ACC112 (cell line): ENCODE results near the gene PRAMEF20.

Source experiments
- H2AFZ ChIP-seq: fragments of 200-600 bp; sonication (generic); one replicate; pipeline ENCODE4 v1.6.0; 2017; ENCODE audit warnings: antibody characterized with exemption, low read length; ENCODE audit not compliant: unreplicated experiment
- H3K27ac ChIP-seq: fragments of 200-600 bp; sonication (generic); 2 replicates; pipeline ENCODE4 v1.5.1; 2014; ENCODE audit warnings: low read depth, mild to moderate bottlenecking, antibody characterized with exemption, low read length, moderate library complexity
- H3K27me3 ChIP-seq: fragments of 200-600 bp; sonication (generic); 2 replicates; pipeline ENCODE4 v1.6.1; 2014; ENCODE audit warnings: mild to moderate bottlenecking, antibody characterized with exemption, low read length, moderate library complexity, mixed read lengths; ENCODE audit not compliant: insufficient read depth
- H3K36me3 ChIP-seq: fragments of 200-600 bp; sonication (generic); 2 replicates; pipeline ENCODE4 v1.6.1; 2016; ENCODE audit warnings: mild to moderate bottlenecking, antibody characterized with exemption, low read length, moderate library complexity, mixed read lengths; ENCODE audit not compliant: insufficient read depth
- H3K4me1 ChIP-seq: fragments of 200-600 bp; sonication (generic); one replicate; pipeline ENCODE4 v1.6.1; 2016; ENCODE audit warnings: low read length, mixed read lengths; ENCODE audit not compliant: insufficient read depth, unreplicated experiment, control insufficient read depth
- H3K4me3 ChIP-seq: fragments of 200-600 bp; sonication (generic); 2 replicates; pipeline ENCODE4 v1.5.1; 2014; ENCODE audit warnings: mild to moderate bottlenecking, low read depth, low read length
- H3K79me2 ChIP-seq: fragments of 200-600 bp; sonication (generic); one replicate; pipeline ENCODE4 v1.6.0; 2016; ENCODE audit warnings: low read length; ENCODE audit not compliant: control insufficient read depth, unreplicated experiment, insufficient read depth

PRAMEF20 gene

GRCh38 chr1:13462682-13463081 is 52.4 kb downstream of the PRAMEF20 start:
- H2AFZ ChIP-seq = no peak overlapping the region
- H3K4me1 ChIP-seq = no peaks in the 10 kb centered on the region
- no peak overlapping the region for H3K4me3 ChIP-seq
- no peak overlapping the region for H3K27ac ChIP-seq
- no peaks in the 10 kb centered on the region for H3K79me2 ChIP-seq
- no peaks in the 10 kb centered on the region for H3K36me3 ChIP-seq
- no peaks in the 10 kb centered on the region for H3K27me3 ChIP-seq

- no peak overlapping the region for H3K27ac ChIP-seq
- H3K27me3 ChIP-seq = no peaks in the 10 kb centered on the region
- H3K79me2 ChIP-seq = no peaks in the 10 kb centered on the region
These were observed 55.3 kb downstream of the PRAMEF20 start for GRCh38 chr1:13465515-13465914.

GRCh38 chr1:13469343-13469742 is 59.1 kb downstream of the PRAMEF20 start:
- Histone ChIP-seq H3K36me3 (no peaks in the 10 kb centered on the region), H3K4me1 (no peaks in the 10 kb centered on the region), H3K27me3 (no peaks in the 10 kb centered on the region), H2AFZ (no peak overlapping the region), H3K27ac (no peak overlapping the region), H3K79me2 (no peaks in the 10 kb centered on the region), H3K4me3 (no peak overlapping the region)

More at GRCh38 chr1:13465515-13465914, 55.3 kb downstream of the PRAMEF20 start:
- no peak overlapping the region for H3K4me3 ChIP-seq
- H3K36me3 ChIP-seq = no peaks in the 10 kb centered on the region
- no peaks in the 10 kb centered on the region for H3K4me1 ChIP-seq
- H2AFZ ChIP-seq = no peak overlapping the region
